GM19025 (cell line): ENCODE results near the gene KCNJ6.
"Not testable (repeated sequence)": the region's sequence is repeated elsewhere in the genome, so short reads cannot be mapped to it uniquely, and the experiment has no call there.

ENCODE experiments used
- ATAC-seq: cut with Tn5 transposase; IDR thresholded peaks from one replicate; pipeline ENCODE4 v1.9.1; 2021; ENCODE audit warnings: mild to moderate bottlenecking, low read depth, moderate library complexity; ENCODE audit not compliant: unreplicated experiment

The KCNJ6 gene

GRCh38 chr21:37784591-37785318 is 131.5 kb downstream of the KCNJ6 start:
- no peak for ATAC-seq

DNA sequence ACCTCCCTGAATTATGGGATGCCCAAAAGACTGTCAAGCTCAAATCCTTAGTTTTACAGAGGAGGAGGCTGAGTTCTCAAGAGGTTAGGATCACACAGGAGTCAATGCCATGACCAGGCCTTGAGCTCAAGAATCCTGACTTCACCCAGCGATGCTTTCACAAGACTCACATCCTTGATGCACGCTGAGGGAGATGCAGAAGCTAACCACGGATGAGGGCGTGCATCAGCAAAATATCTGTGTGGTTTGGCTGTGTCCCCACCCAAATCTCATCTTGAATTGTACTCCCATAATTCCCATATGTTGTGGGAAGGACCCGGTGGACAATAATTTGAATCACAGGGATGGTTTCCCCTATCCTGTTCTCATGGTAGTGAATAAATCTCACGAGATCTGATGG is 133.2 kb downstream of the KCNJ6 start:
- no peak for ATAC-seq

DNA sequence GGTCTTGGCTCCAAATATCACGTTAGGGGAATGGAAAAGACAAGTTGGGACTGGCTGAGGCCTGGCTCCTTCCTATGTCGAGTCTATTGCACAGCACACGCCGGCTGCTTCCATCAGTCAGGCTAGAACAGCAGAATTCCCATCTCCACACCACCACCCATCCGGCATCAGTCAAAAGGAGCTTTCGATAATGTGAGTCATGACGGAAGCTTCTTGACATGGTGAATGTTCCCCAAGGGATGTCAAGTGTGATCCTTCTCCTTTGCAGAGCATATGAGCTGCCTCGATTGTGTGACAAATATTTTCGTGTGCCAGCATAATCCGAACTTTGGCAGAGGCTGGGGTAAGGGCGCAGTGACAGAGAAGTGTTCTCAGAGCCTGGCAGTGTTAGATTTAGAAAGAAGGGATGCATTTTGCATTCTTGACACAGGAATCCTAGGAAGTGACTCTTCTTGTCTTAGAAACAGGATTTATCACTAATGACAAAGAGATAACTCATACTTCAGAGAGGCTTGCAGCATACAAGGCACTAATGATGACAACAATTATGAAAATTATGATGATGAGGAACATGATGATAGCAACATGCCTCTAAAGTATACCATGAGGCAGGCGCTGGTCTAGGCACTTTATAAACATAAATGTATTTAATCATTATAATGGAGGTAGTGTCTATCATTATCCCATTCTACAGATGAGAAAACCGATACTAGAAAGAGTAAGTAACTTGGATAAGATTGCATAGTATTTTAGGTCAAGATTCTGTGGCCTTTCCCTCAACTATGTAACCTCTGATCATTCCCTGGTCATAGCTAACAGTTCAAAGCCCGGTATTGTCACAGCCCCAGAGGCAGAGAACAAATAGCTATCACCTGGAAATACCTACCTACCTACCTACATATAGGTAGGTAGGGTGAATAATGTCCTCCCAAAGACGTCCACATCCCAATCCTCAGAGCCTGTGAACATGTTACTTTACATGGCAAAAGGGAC is 135.0 kb downstream of the KCNJ6 start:
- ATAC-seq, result no peak

GRCh38 chr21:37771181-37771580 is 145.1 kb downstream of the KCNJ6 start:
- no peak for ATAC-seq

DNA sequence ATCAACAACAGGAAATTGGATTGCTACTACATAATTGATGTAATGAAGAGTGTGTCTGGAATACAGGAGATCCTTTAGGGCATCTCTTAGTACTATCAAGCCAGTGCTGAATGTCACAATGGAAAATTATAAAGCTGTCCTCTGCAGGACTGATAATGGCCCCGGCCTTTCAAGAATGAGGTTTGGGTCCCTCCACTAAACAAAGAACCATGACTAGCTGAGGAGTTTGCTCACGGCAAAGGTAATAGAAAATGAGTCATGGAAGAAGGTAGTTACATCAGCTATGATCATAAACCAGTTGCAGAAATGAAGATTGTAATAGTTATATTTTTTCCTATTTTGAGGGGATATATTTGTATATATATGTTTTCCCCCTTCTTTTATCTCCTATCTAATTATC is 145.8 kb downstream of the KCNJ6 start:
- no peak for ATAC-seq

GRCh38 chr21:37769656-37770055 is 146.6 kb downstream of the KCNJ6 start:
- ATAC-seq, result no peak

- no peak for ATAC-seq
Observed at GRCh38 chr21:37767984-37768383, 148.3 kb downstream of the KCNJ6 start.

- no peak for ATAC-seq
Observed at GRCh38 chr21:37766129-37766528, 150.1 kb downstream of the KCNJ6 start.

- no peak for ATAC-seq
Observed at GRCh38 chr21:37765221-37765900, 150.9 kb downstream of the KCNJ6 start.

DNA sequence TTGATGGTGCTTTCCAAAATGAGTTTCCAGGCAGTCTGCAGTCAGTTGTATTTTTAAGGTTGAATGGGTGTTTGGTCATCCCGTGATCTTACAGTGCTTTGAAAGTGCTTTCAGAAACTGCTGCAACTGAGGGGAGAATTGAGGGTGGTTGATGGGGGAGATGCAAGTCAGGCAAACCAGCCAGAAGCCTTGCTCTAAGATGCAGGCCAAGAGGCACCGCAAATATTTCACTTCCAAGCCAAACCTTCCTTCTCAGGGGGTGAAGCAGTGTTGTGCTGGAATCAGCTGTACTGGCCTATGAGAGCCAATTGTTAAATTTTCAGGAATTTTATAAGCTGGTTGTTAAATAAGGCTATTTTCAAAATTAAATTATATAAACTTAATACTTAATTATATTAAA is 151.6 kb downstream of the KCNJ6 start:
- no peak for ATAC-seq

- ATAC-seq, result no peak
Observed at GRCh38 chr21:37763298-37763697, 153.0 kb downstream of the KCNJ6 start.

DNA sequence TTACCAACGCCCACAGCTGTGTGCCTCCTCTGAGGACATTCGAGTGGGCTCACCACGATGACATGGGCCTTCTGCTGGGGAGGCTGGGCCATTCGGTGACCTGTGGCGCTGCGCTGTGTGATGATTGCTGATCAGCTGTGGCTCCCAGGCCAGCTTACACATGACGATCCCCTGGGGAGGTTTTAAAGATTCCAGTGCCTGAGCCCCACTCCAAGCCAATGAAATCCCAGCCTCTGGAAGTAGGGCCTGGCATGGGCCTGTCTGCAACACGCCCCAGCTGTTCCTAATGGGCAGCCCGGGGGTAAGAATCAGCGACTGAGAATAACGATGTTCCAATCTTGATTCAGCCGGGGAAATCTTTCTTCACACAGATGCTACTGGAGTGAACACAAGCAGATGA is 153.7 kb downstream of the KCNJ6 start:
- no peak for ATAC-seq

GRCh38 chr21:37761406-37761805 is 154.9 kb downstream of the KCNJ6 start:
- not testable (repeated sequence) for ATAC-seq

DNA sequence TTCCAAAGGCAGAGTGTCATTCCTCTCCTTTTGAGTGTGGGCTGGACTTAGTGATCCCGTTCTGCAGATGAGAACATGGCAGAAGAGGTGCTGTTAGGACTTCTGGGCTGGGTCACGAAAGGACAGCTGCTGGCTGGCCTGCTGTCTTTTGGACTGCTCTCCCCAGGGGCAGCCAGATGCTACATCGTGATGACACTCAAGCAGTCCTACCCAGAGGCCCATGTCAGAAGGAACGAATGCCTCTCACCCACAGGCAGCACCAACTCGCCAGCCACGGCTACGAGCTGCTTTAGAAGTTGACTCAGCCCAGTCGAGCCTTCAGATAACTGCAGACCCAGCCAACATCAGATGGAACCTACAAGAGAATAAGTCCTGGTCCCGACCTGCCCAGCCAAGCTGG is 156.5 kb downstream of the KCNJ6 start:
- no peak for ATAC-seq

DNA sequence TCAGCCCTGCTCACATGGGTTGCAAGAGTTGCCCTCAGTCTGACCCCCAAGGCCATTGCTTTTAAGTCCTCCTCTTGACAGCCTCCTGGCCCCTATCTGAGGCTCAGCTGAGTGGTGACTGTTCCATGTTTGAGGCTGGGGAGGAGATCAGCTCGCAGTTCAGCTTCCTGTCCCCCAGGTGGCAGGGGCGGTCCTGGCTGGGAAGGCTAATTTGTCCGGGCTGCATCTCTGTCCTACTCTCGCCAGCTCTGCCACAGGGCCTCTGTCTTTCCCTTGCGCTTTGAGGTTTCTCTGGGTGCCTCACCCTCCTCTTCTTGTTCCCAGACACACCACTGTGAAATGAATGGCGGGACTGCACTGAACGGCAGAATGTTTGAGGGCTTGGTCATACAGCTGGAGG is 157.3 kb downstream of the KCNJ6 start:
- no peak for ATAC-seq

- no peak for ATAC-seq
Observed at GRCh38 chr21:37757606-37758376, 158.5 kb downstream of the KCNJ6 start.

DNA sequence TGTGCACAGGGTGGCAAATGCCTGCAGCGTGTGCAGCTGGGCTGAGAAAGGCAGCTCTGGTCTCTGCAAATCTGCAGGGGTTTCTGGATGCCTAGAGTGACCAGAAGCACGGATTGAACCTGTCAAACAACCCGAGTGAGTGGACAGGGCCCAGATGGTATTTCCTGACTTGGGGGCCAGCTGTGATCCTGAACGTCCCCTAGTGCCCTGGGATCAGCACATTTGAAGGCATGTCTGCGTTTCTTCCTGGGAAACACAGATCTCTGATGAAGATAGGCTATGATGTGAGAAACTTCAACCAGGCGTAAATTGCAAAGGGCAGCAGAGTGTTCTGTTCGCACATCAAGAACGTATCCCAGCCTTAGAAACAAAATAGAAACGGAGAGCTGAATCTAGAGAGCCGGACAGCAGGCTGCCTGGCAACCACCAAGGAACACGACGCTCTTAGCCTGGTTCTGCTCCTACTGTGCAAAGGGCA is 163.1 kb downstream of the KCNJ6 start:
- ATAC-seq, result no peak

GRCh38 chr21:37751268-37751975 is 164.8 kb downstream of the KCNJ6 start:
- ATAC-seq, result no peak

DNA sequence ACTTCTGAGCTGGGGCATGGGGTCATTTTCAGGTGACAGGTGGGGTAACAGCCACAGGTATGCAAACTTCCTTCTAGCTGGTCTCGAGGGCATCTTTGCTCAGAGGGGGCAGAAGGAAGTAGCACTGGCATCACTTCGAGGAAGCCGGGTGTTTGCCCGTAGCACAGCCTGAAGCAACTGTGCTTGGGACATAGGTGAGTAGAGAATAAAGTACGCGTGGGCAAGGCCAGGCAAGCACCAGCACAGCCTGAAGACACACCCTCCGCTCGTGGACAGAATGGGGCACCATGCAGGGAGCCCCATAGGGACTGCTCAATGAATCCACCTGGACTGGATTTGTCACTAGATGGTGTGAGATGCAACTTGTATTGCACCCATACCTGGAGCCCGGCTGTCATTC is 167.1 kb downstream of the KCNJ6 start:
- no peak for ATAC-seq

- no peak for ATAC-seq
Observed at GRCh38 chr21:37748351-37748750, 167.9 kb downstream of the KCNJ6 start.
